H1 (cell line): ENCODE measurements around the gene GLRA1. TPM values are rescaled to one million over a fixed set of nuclear protein-coding genes. Genes with fewer than 3 reads are reported as not detected.

ENCODE experiments used
- CTCF ChIA-PET: fragments of 300-600 bp; sonication (Branson Sonifier 250); formaldehyde crosslinking; loops from one replicate; lab custom pipeline; 2021; ENCODE audit not compliant: partially characterized antibody; lab: Charles Lee
- POLR2A ChIA-PET: fragments of 300-600 bp; sonication (Branson Sonifier 250); formaldehyde crosslinking; loops from one replicate; lab custom pipeline; 2021; ENCODE audit warnings: inconsistent platforms; ENCODE audit not compliant: partially characterized antibody; lab: Charles Lee
- DNase-seq, 2 experiments: peaks; one replicate each; pipeline versions ENCODE4 v3.0.0 to v3.0.0-alpha.2; 2010 to 2022; ENCODE audit warnings: low spot score in 2 of 2, low read depth in 1 of 2, mixed read lengths in 1 of 2
- FAIRE-seq: peaks from 2 replicates; lab custom pipeline; 2011; peaks lifted over from hg19 to GRCh38; lab: Jason Lieb, UNC
- H2AFZ ChIP-seq: 2 replicates; pipeline ENCODE4 v1.8.1; 2012; ENCODE audit warnings: low read length, inconsistent platforms
- H2AK5ac ChIP-seq: 2 replicates; pipeline ENCODE4 v1.6.1; 2013; ENCODE audit warnings: low read depth, low read length
- H2BK120ac ChIP-seq: replicated peaks from 2 replicates; pipeline ENCODE3; 2013; ENCODE audit warnings: low read depth, low read length, inconsistent platforms
- H2BK12ac ChIP-seq: 2 replicates; pipeline ENCODE4 v1.6.1; 2013; ENCODE audit warnings: low read depth, low read length
- H2BK15ac ChIP-seq: 2 replicates; pipeline ENCODE4 v1.6.1; 2013; ENCODE audit warnings: low read length
- H2BK20ac ChIP-seq: 2 replicates; pipeline ENCODE4 v1.6.1; 2013; ENCODE audit warnings: low read length
- H2BK5ac ChIP-seq: 2 replicates; pipeline ENCODE4 v1.6.1; 2013; ENCODE audit warnings: low read depth, low read length
- H3K14ac ChIP-seq: 2 replicates; pipeline ENCODE4 v1.6.1; 2013; ENCODE audit warnings: inconsistent platforms; ENCODE audit not compliant: insufficient read length
- H3K18ac ChIP-seq: 2 replicates; pipeline ENCODE4 v1.6.1; 2013; ENCODE audit warnings: low read length; ENCODE audit errors: extremely low read depth
- H3K23ac ChIP-seq: 2 replicates; pipeline ENCODE4 v1.6.1; 2013; ENCODE audit warnings: inconsistent platforms; ENCODE audit not compliant: insufficient read length
- H3K23me2 ChIP-seq: 2 replicates; pipeline ENCODE4 v1.6.1; 2013; ENCODE audit warnings: low read depth, low read length
- H3K27ac ChIP-seq: 2 replicates; pipeline ENCODE4 v1.6.1; 2011; ENCODE audit warnings: low read depth, low read length, inconsistent platforms
- H3K27me3 ChIP-seq, 4 experiments: replicated peaks in 1 of 4; 1 replicate in 1 of 4; 2 replicates in 3 of 4; pipeline versions ENCODE4 v1.6.1 to v1.8.1; 2011 to 2013; ENCODE audit warnings: low read length in 3 of 4, mild to moderate bottlenecking in 3 of 4, inconsistent platforms in 2 of 4, mixed read lengths in 2 of 4, moderate library complexity in 1 of 4; ENCODE audit not compliant: control insufficient read depth in 3 of 4, insufficient read depth in 3 of 4; ENCODE audit errors: extremely low read depth in 1 of 4
- H3K36me3 ChIP-seq, 4 experiments: 2 replicates each; pipeline versions ENCODE4 v1.6.1 to v1.8.1; 2011 to 2013; ENCODE audit warnings: mild to moderate bottlenecking in 4 of 4, low read length in 3 of 4, moderate library complexity in 2 of 4, control low read depth in 1 of 4, inconsistent platforms in 1 of 4; ENCODE audit not compliant: insufficient read depth in 4 of 4, control insufficient read depth in 2 of 4
- H3K4ac ChIP-seq: replicated peaks from 2 replicates; pipeline ENCODE3; 2013; ENCODE audit warnings: low read length, low read depth, mixed read lengths, inconsistent platforms; ENCODE audit not compliant: insufficient read length
- H3K4me1 ChIP-seq, 4 experiments: replicated peaks in 1 of 4; 1 replicate in 1 of 4; 2 replicates in 3 of 4; pipeline versions ENCODE4 v1.6.1 to v1.8.1; 2011 to 2013; ENCODE audit warnings: low read length in 3 of 4, inconsistent platforms in 2 of 4, mixed read lengths in 1 of 4; ENCODE audit not compliant: insufficient read depth in 4 of 4, control insufficient read depth in 3 of 4
- H3K4me2 ChIP-seq, 2 experiments: 2 replicates each; pipeline versions ENCODE4 v1.6.1 to v1.8.1; 2011 to 2013; ENCODE audit warnings: low read depth in 2 of 2, low read length in 2 of 2, control low read depth in 1 of 2, inconsistent platforms in 1 of 2, mild to moderate bottlenecking in 1 of 2; ENCODE audit not compliant: insufficient read depth in 1 of 2
- H3K4me3 ChIP-seq, 4 experiments: fragments of 200-600, 300-600 bp in 1 of 4; sonication (generic), shearing (Covaris generic), sonication (Bioruptor Twin) in 1 of 4; 2 replicates each; pipeline versions ENCODE4 v1.5.1 to v1.8.1; 2011 to 2016; ENCODE audit warnings: low read length in 4 of 4, low read depth in 3 of 4, control low read depth in 2 of 4, inconsistent platforms in 2 of 4, mild to moderate bottlenecking in 2 of 4, mixed read lengths in 1 of 4, moderate library complexity in 1 of 4; ENCODE audit not compliant: insufficient read depth in 2 of 4; ENCODE audit errors: extremely low read depth in 1 of 4
- H3K56ac ChIP-seq: replicated peaks from 2 replicates; pipeline ENCODE3; 2013; ENCODE audit warnings: low read depth, mild to moderate bottlenecking, mixed read lengths, low read length, inconsistent platforms; ENCODE audit not compliant: insufficient read length
- H3K79me1 ChIP-seq: 2 replicates; pipeline ENCODE4 v1.6.1; 2013; ENCODE audit warnings: low read depth, low read length, control low read depth
- H3K79me2 ChIP-seq, 2 experiments: 2 replicates each; pipeline versions ENCODE4 v1.6.1 to v1.8.1; 2012 to 2013; ENCODE audit warnings: low read length in 2 of 2, mild to moderate bottlenecking in 2 of 2, inconsistent platforms in 1 of 2; ENCODE audit not compliant: insufficient read depth in 2 of 2, control insufficient read depth in 1 of 2
- H3K9ac ChIP-seq, 4 experiments: replicated peaks in 1 of 4; 1 replicate in 1 of 4; 2 replicates in 3 of 4; pipeline versions ENCODE4 v1.6.1 to v1.8.1; 2011 to 2013; ENCODE audit warnings: low read depth in 3 of 4, low read length in 3 of 4, control low read depth in 2 of 4, mild to moderate bottlenecking in 2 of 4, moderate library complexity in 2 of 4, inconsistent platforms in 1 of 4; ENCODE audit errors: extremely low read depth in 1 of 4
- H3K9me3 ChIP-seq, 2 experiments: 2 replicates each; pipeline versions ENCODE4 v1.6.1 to v1.8.1; 2012 to 2013; ENCODE audit warnings: mild to moderate bottlenecking in 2 of 2, moderate library complexity in 2 of 2, control low read depth in 1 of 2, inconsistent platforms in 1 of 2, low read depth in 1 of 2, low read length in 1 of 2, mixed read lengths in 1 of 2; ENCODE audit not compliant: insufficient read depth in 2 of 2
- H4K20me1 ChIP-seq, 2 experiments: replicated peaks in 1 of 2; 2 replicates each; pipeline versions ENCODE3 to v1.8.1; 2011 to 2013; ENCODE audit warnings: inconsistent platforms in 2 of 2, low read length in 2 of 2, mild to moderate bottlenecking in 1 of 2; ENCODE audit not compliant: insufficient read depth in 2 of 2, control insufficient read depth in 1 of 2
- H4K5ac ChIP-seq: 2 replicates; pipeline ENCODE4 v1.6.1; 2013; ENCODE audit warnings: low read length, low read depth, mixed read lengths, inconsistent platforms; ENCODE audit not compliant: insufficient read length
- H4K8ac ChIP-seq: 2 replicates; pipeline ENCODE4 v1.8.0; 2013; ENCODE audit warnings: mild to moderate bottlenecking, moderate library complexity, low read length, inconsistent platforms; ENCODE audit not compliant: insufficient read depth; ENCODE audit errors: extremely low read depth
- H4K91ac ChIP-seq: replicated peaks from 2 replicates; pipeline ENCODE3; 2013; ENCODE audit warnings: low read length, mixed read lengths, inconsistent platforms; ENCODE audit not compliant: insufficient read length
- BACH1 ChIP-seq: IDR thresholded peaks from 2 replicates; pipeline ENCODE4 v1.6.1; 2012; ENCODE audit warnings: low read length, improper control_type of control experiment
- CTBP2 ChIP-seq: IDR thresholded peaks from 2 replicates; pipeline ENCODE4 v1.7.0; 2011; ENCODE audit warnings: borderline replicate concordance, mild to moderate bottlenecking, moderate library complexity, mixed read lengths, low read length; ENCODE audit not compliant: insufficient read depth, insufficient read length
- EZH2 ChIP-seq: fragments of 200-600 bp; sonication (generic); IDR thresholded peaks from 2 replicates; pipeline ENCODE4 v1.7.1; 2012; ENCODE audit warnings: low read depth, mild to moderate bottlenecking, moderate library complexity, low read length, inconsistent platforms; ENCODE audit not compliant: severe bottlenecking
- MAX ChIP-seq: IDR thresholded peaks from 2 replicates; pipeline ENCODE4 v1.6.1; 2012; ENCODE audit warnings: inconsistent platforms
- PHF8 ChIP-seq: fragments of 200-600 bp; sonication (generic); conservative IDR thresholded peaks from 2 replicates; pipeline ENCODE4 v1.7.1; 2012; ENCODE audit warnings: low read depth, mild to moderate bottlenecking, inconsistent platforms, low read length, moderate library complexity
- POU5F1 ChIP-seq: IDR thresholded peaks from 2 replicates; pipeline ENCODE4 v1.6.1; 2011; ENCODE audit warnings: low read depth, mild to moderate bottlenecking, low read length, moderate library complexity
- SIRT6 ChIP-seq: IDR thresholded peaks from one replicate; pipeline ENCODE4 v1.7.1; 2012; ENCODE audit warnings: low read length, inconsistent platforms
- SP1 ChIP-seq: IDR thresholded peaks from 2 replicates; pipeline ENCODE4 v1.6.1; 2011; ENCODE audit warnings: low read depth, low read length
- SRF ChIP-seq: IDR thresholded peaks from 2 replicates; pipeline ENCODE4 v1.6.1; 2011; ENCODE audit warnings: mild to moderate bottlenecking, low read depth, low read length, moderate library complexity
- TBP ChIP-seq: IDR thresholded peaks from 2 replicates; pipeline ENCODE4 v1.6.1; 2011; ENCODE audit warnings: low read depth, low read length, improper control_type of control experiment
- TEAD4 ChIP-seq: IDR thresholded peaks from 2 replicates; pipeline ENCODE4 v1.6.1; 2012; ENCODE audit warnings: low read depth, low read length, inconsistent platforms, mixed read lengths
- USF2 ChIP-seq: IDR thresholded peaks from 2 replicates; pipeline ENCODE4 v1.6.1; 2011; ENCODE audit warnings: low read length, improper control_type of control experiment
- ZNF274 ChIP-seq: IDR thresholded peaks from 2 replicates; pipeline ENCODE4 v1.7.0; 2012; ENCODE audit warnings: low read length, borderline replicate concordance; ENCODE audit errors: extremely low read depth
- WGBS, 2 experiments: shearing (Covaris generic) in 1 of 2; methylation state at CpG; one replicate each; pipeline versions ENCODE4 v1.1.6 to v1.1.7; 2013 to 2015; ENCODE audit warnings: low lambda C conversion rate in 2 of 2, mixed read lengths in 2 of 2, inconsistent platforms in 1 of 2, low coverage in 1 of 2, missing lambda C conversion rate in 1 of 2; ENCODE audit not compliant: insufficient replicate concordance in 2 of 2, insufficient coverage in 1 of 2, insufficient read length in 1 of 2; ENCODE audit errors: extremely low coverage in 1 of 2, missing lambda C conversion rate in 1 of 2; 5-methylcytosine and 5-hydroxymethylcytosine counted together
- polyA plus RNA-seq, 7 experiments: library from polyadenylated mRNA; depleted of rRNA in 3 of 7; stranded (reverse) in 5 of 7; unstranded in 2 of 7; fragments of >200 nt in 5 of 7; fragments of 200-250 nt in 2 of 7; gene quantifications; 1 replicate in 5 of 7; 2 replicates in 1 of 7; 4 replicates in 1 of 7; pipeline versions ENCODE4 v1.2.1 to v1.2.3, GENCODE V29; 2011 to 2013; ENCODE audit warnings: missing spikeins in 2 of 7, mixed read lengths in 2 of 7
- total RNA-seq: library from RNA; stranded (reverse); fragmentation: NEBNext Ultra II Directional; extraction: Animal tissue kit (Norgen Biotek cat#: 25700); gene quantifications from 2 replicates; pipeline ENCODE4 v1.2.1, GENCODE V29; 2021

The GLRA1 gene
- total and polyA plus RNA-seq, 2 of the 8 experiments (the other 6 are each of a cell fraction or from before 2014, with no cell fraction given) = not detected

GRCh38 chr5:151786468-151786867 is 138.2 kb downstream of the GLRA1 start:
- Histone ChIP-seq H3K36me3 (peaks cover 2 to 52% (median 28%) of the 10 kb centered on the region in 4 experiments; a peak in 6 of 8 replicates), H3K23me2 (no peaks in the 10 kb centered on the region), H2BK12ac (no peak overlapping the region), H4K91ac (no peak overlapping the region), H3K79me1 (peaks cover 5% of the 10 kb centered on the region), H2BK120ac (no peak overlapping the region), H3K79me2 (peaks cover 29 to 100% of the 10 kb centered on the region in 2 experiments), H2AK5ac (no peak overlapping the region), H3K4me3 (no peak overlapping the region), H2AFZ (no peak overlapping the region), H3K23ac (no peak overlapping the region), H3K27me3 (no peaks in the 10 kb centered on the region), H3K27ac (no peak overlapping the region), H4K8ac (no peak overlapping the region), H3K4me2 (no peak overlapping the region), H3K4ac (no peak overlapping the region), H3K14ac (no peak overlapping the region), H4K20me1 (peaks cover 26 to 38% of the 10 kb centered on the region in 2 experiments), H2BK15ac (no peak overlapping the region), H3K9me3 (no peaks in the 10 kb centered on the region), H3K9ac (no peak overlapping the region), H2BK20ac (no peak overlapping the region), H3K56ac (no peak overlapping the region), H4K5ac (no peak overlapping the region), H2BK5ac (no peak overlapping the region), H3K18ac (no peak overlapping the region), H3K4me1 (peaks cover 0 to 4% (median 2%) of the 10 kb centered on the region in 4 experiments; a peak in 1 of 7 replicates)
- no peak for DNase-seq
- POLR2A ChIA-PET = interaction anchor here (0.7 to 9.5 kb wide), 3 partner anchors 10 to 14 kb away, joined by 4 to 85 read pairs (median 4); partner anchors contain the start of gene G3BP1
- 79% methylated on average over 4 of the region's 4 CpGs; no CpG with 5 or more reads in 1 of the 2 experiments for WGBS, 2 experiments
- FAIRE-seq = no peak
- CTCF ChIA-PET = interaction anchor here (0.6 to 1.0 kb wide), 3 partner anchors 12 to 339 kb away, joined by 3 read pairs; partner anchors contain the start of gene SLC36A1
- TF ChIP-seq POU5F1 (no peak), PHF8 (no peak), MAX (no peak), EZH2 (no peak), BACH1 (no peak), TEAD4 (no peak), TBP (no peak), USF2 (no peak), CTBP2 (no peak), SRF (no peak), SP1 (no peak), ZNF274 (no peak), SIRT6 (no peak)
